HG02981 (cell line): ENCODE measurements around the gene LRP5.

Source experiments
- ATAC-seq: cut with Tn5 transposase; IDR thresholded peaks from one replicate; pipeline ENCODE4 v1.9.1; 2021; ENCODE audit warnings: mild to moderate bottlenecking, moderate library complexity; ENCODE audit not compliant: unreplicated experiment

Gene LRP5

GRCh38 chr11:68312117-68312779 is at the start of gene LRP5:
LRP5 (plus strand) TSS chr11:68312591; CDS start chr11:68312715, 124 bp downstream.
- no peak for ATAC-seq

GRCh38 chr11:68263444-68264035 is 48.9 kb upstream of the LRP5 start:
- no peak for ATAC-seq

- no peak for ATAC-seq
Observed at GRCh38 chr11:68264244-68264643, 48.1 kb upstream of the LRP5 start.

GRCh38 chr11:68264741-68265540 is 47.5 kb upstream of the LRP5 start:
- no peak for ATAC-seq

GRCh38 chr11:68266121-68266891 is 46.1 kb upstream of the LRP5 start:
- ATAC-seq = peak; percentile 43

- no peak for ATAC-seq
Observed at GRCh38 chr11:68266936-68267880, 45.2 kb upstream of the LRP5 start.

GRCh38 chr11:68267881-68268240 is 44.5 kb upstream of the LRP5 start:
- ATAC-seq = no peak

GRCh38 chr11:68269414-68270081 is 42.8 kb upstream of the LRP5 start:
- no peak for ATAC-seq

GRCh38 chr11:68270196-68271022 is 42.0 kb upstream of the LRP5 start:
- ATAC-seq = no peak

GRCh38 chr11:68271023-68271780 is 41.2 kb upstream of the LRP5 start:
- ATAC-seq = peak; percentile 25

- peak; percentile 74 for ATAC-seq
Observed at GRCh38 chr11:68271781-68272608, 40.4 kb upstream of the LRP5 start, which contains the start of gene C11orf24. C11orf24 (minus strand) TSS chr11:68271973; CDS start chr11:68263767, 8,206 bp downstream.

GRCh38 chr11:68273026-68273738 is 39.2 kb upstream of the LRP5 start:
- no peak for ATAC-seq

- ATAC-seq = no peak
Observed at GRCh38 chr11:68274306-68274705, 38.1 kb upstream of the LRP5 start.

- no peak for ATAC-seq
Observed at GRCh38 chr11:68275721-68276507, 36.5 kb upstream of the LRP5 start.

- ATAC-seq = no peak
Observed at GRCh38 chr11:68276861-68277260, 35.5 kb upstream of the LRP5 start.

GRCh38 chr11:68279676-68280075 is 32.7 kb upstream of the LRP5 start:
- ATAC-seq = no peak
